ENCODE results near the gene ZC3H13.

DNA sequence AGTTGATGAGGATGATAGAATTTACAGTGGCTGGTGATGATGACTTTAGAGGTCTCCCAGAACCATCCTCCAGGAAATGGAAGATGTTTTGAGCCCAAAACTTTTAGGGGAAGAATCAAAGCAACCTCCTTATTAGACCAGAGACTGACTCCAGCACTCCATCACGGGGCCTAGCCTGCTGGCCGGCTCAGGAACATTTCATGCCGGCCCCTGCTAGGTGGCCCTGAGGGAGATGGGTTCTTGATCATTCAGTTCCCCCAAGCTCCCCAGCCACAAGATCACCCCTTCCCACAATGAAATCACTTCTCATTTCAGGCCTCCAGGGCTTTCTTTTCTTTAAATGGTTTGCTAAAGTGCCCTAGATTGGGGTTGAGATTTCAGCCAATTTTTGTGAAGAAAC lies 121.3 kb downstream of the ZC3H13 start:
- TF ChIP-seq, protein P1, sequence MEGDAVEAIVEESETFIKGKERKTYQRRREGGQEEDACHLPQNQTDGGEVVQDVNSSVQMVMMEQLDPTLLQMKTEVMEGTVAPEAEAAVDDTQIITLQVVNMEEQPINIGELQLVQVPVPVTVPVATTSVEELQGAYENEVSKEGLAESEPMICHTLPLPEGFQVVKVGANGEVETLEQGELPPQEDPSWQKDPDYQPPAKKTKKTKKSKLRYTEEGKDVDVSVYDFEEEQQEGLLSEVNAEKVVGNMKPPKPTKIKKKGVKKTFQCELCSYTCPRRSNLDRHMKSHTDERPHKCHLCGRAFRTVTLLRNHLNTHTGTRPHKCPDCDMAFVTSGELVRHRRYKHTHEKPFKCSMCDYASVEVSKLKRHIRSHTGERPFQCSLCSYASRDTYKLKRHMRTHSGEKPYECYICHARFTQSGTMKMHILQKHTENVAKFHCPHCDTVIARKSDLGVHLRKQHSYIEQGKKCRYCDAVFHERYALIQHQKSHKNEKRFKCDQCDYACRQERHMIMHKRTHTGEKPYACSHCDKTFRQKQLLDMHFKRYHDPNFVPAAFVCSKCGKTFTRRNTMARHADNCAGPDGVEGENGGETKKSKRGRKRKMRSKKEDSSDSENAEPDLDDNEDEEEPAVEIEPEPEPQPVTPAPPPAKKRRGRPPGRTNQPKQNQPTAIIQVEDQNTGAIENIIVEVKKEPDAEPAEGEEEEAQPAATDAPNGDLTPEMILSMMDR (conservative IDR thresholded peaks at IDR 0.05; ENCODE audit: low read depth, low read length), result no peak
- TF ChIP-seq BHLHE40 (IDR thresholded peaks at IDR 0.05; ENCODE audit: low read depth, low read length) (no peak), POLR2A (IDR thresholded peaks at IDR 0.05; ENCODE audit: low read depth, low read length) (no peak), SMC3 (IDR thresholded peaks at IDR 0.05; ENCODE audit: low read depth, low read length) (no peak), RFX5 (IDR thresholded peaks at IDR 0.05; ENCODE audit: low read depth, low read length) (no peak), MAFK (IDR thresholded peaks at IDR 0.05; ENCODE audit: low read depth, low read length) (no peak), CEBPB (IDR thresholded peaks at IDR 0.05; ENCODE audit: low read depth, low read length) (no peak), MAZ (IDR thresholded peaks at IDR 0.05; ENCODE audit: borderline replicate concordance, low read depth, low read length) (no peak)
- TF ChIP-seq, protein P2, sequence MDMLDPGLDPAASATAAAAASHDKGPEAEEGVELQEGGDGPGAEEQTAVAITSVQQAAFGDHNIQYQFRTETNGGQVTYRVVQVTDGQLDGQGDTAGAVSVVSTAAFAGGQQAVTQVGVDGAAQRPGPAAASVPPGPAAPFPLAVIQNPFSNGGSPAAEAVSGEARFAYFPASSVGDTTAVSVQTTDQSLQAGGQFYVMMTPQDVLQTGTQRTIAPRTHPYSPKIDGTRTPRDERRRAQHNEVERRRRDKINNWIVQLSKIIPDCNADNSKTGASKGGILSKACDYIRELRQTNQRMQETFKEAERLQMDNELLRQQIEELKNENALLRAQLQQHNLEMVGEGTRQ (IDR thresholded peaks at IDR 0.05; ENCODE audit: low read depth, low read length), result no peak

All from IMR-90 (cell line).